K562 (cell line): ENCODE results near the gene MID2. TPM values are rescaled to one million over a fixed set of nuclear protein-coding genes. Genes with fewer than 3 reads are reported as not detected.
A peak's percentile ranks its signal among the peaks of the same experiment; 100 is the strongest.
"Not testable (repeated sequence)": the region's sequence is repeated elsewhere in the genome, so short reads cannot be mapped to it uniquely, and the experiment has no call there.

ENCODE experiments used
- ATAC-seq: fragments of 200-7000 bp; cut with Tn5 transposase; 3 replicates; pipeline ENCODE4 v1.9.1; 2020; ENCODE audit warnings: moderate library complexity
- BruUV-seq: library from RNA; stranded (reverse); fragments of 400-500 nt; replicated peaks from 2 replicates; lab custom pipeline; 2021; lab: Mats Ljungman, UMichigan
- CTCF ChIA-PET: fragments of 300-600 bp; formaldehyde crosslinking; extraction: SDS; loops from one replicate; lab custom pipeline; 2021; ENCODE audit warnings: low intra/inter-chr PET ratio; lab: Yijun Ruan, JAX
- POLR2A ChIA-PET: fragments of 300-600, 350-650 bp; sonication (Branson Sonifier 250); formaldehyde crosslinking; extraction: SDS; loops from one replicate; lab custom pipeline; 2021; ENCODE audit warnings: antibody characterized with exemption, inconsistent platforms; lab: Yijun Ruan, JAX
- DNase-seq, 4 experiments: peaks; one replicate each; pipeline versions ENCODE4 v3.0.0 to v3.0.0-alpha.2; 2011 to 2018; ENCODE audit warnings: low spot score in 3 of 4, mixed read lengths in 3 of 4; ENCODE audit errors: extremely low read depth in 1 of 4
- FAIRE-seq: peaks from 2 replicates; lab custom pipeline; 2011; peaks lifted over from hg19 to GRCh38; lab: Jason Lieb, UNC
- H2AFZ ChIP-seq: 2 replicates; pipeline ENCODE4 v1.6.0; 2011; ENCODE audit warnings: low read depth, low read length, control low read depth, inconsistent platforms
- H3K27ac ChIP-seq: fragments of 200-600 bp; 3 replicates; pipeline ENCODE4 v1.8.0; 2011; ENCODE audit warnings: low read depth, mild to moderate bottlenecking, control low read depth, inconsistent platforms, low read length, moderate library complexity, mixed read lengths; ENCODE audit errors: extremely low read depth
- H3K27me3 ChIP-seq, 2 experiments: fragments of 300-600 bp in 1 of 2; 2 replicates in 1 of 2; 3 replicates in 1 of 2; pipeline versions ENCODE4 v1.6.0 to v1.8.0; 2011; ENCODE audit warnings: inconsistent platforms in 2 of 2, low read length in 2 of 2, mild to moderate bottlenecking in 1 of 2, mixed read lengths in 1 of 2, moderate library complexity in 1 of 2; ENCODE audit not compliant: control insufficient read depth in 2 of 2, insufficient read depth in 2 of 2
- H3K36me3 ChIP-seq: fragments of 300-600 bp; 3 replicates; pipeline ENCODE4 v1.8.0; 2011; ENCODE audit warnings: mild to moderate bottlenecking, low read length, inconsistent platforms; ENCODE audit not compliant: control insufficient read depth, insufficient read depth
- H3K4me1 ChIP-seq, 2 experiments: fragments of 200-600 bp in 1 of 2; replicated peaks in 1 of 2; 2 replicates in 1 of 2; 3 replicates in 1 of 2; pipeline versions ENCODE4 v1.5.1 to v1.8.0; 2011; ENCODE audit warnings: inconsistent platforms in 2 of 2, low read length in 2 of 2, mild to moderate bottlenecking in 1 of 2, mixed read lengths in 1 of 2, moderate library complexity in 1 of 2; ENCODE audit not compliant: control insufficient read depth in 2 of 2, insufficient read depth in 2 of 2
- H3K4me2 ChIP-seq: 2 replicates; pipeline ENCODE4 v1.6.1; 2011; ENCODE audit warnings: low read length, control low read depth, inconsistent platforms, mixed read lengths; ENCODE audit not compliant: insufficient read depth
- H3K4me3 ChIP-seq: fragments of 200-600 bp; sonication (generic), shearing (Covaris generic); 2 replicates; pipeline ENCODE4 v1.5.1; 2016; ENCODE audit warnings: control low read depth, inconsistent platforms
- H3K79me2 ChIP-seq: fragments of 200-600 bp; 3 replicates; pipeline ENCODE4 v1.8.0; 2011; ENCODE audit warnings: low read length, inconsistent platforms; ENCODE audit not compliant: control insufficient read depth, insufficient read depth
- H3K9ac ChIP-seq, 2 experiments: 2 replicates each; pipeline versions ENCODE4 v1.6.0 to v1.6.1; 2011; ENCODE audit warnings: low read depth in 2 of 2, low read length in 2 of 2, control low read depth in 1 of 2, inconsistent platforms in 1 of 2, mild to moderate bottlenecking in 1 of 2, mixed read lengths in 1 of 2; ENCODE audit not compliant: insufficient read depth in 1 of 2
- H3K9me1 ChIP-seq: one replicate; pipeline ENCODE4 v1.6.0; 2011; ENCODE audit warnings: inconsistent platforms, mild to moderate bottlenecking, low read length, moderate library complexity; ENCODE audit not compliant: control insufficient read depth, insufficient read depth
- H3K9me3 ChIP-seq: replicated peaks from 2 replicates; pipeline ENCODE4 v1.5.1; 2011; ENCODE audit warnings: low read depth, low read length, inconsistent platforms; ENCODE audit not compliant: control insufficient read depth, insufficient read depth
- H4K20me1 ChIP-seq: replicated peaks from 2 replicates; pipeline ENCODE4 v1.6.1; 2011; ENCODE audit warnings: low read length, inconsistent platforms, mixed read lengths; ENCODE audit not compliant: control insufficient read depth, insufficient read depth
- HNRNPL ChIP-seq: fragments of 200-400 bp; formaldehyde crosslinking; IDR thresholded peaks from 2 replicates; pipeline ENCODE4 v1.6.1; 2017; ENCODE audit warnings: low read depth, mild to moderate bottlenecking, low read length
- JUNB ChIP-seq: fragments of 450-650 bp; formaldehyde crosslinking; conservative IDR thresholded peaks from 2 replicates; pipeline ENCODE4 v1.4.0; 2020; ENCODE audit warnings: mild to moderate bottlenecking
- LARP7 ChIP-seq: fragments of 450-650 bp; IDR thresholded peaks from 2 replicates; pipeline ENCODE4 v1.6.1; 2016
- PRPF4 ChIP-seq: fragments of 200-400 bp; formaldehyde crosslinking; IDR thresholded peaks from one replicate; pipeline ENCODE4 v1.6.1; 2017; ENCODE audit warnings: low read length, low read depth, mild to moderate bottlenecking; ENCODE audit not compliant: insufficient read depth, poor library complexity, severe bottlenecking
- SIN3B ChIP-seq: fragments of 450-650 bp; IDR thresholded peaks from 2 replicates; pipeline ENCODE4 v1.6.1; 2017; ENCODE audit warnings: low read depth, mild to moderate bottlenecking, moderate library complexity
- SPI1 ChIP-seq: IDR thresholded peaks from 2 replicates; pipeline ENCODE4 v1.6.1; 2011; ENCODE audit warnings: low read depth, low read length, control low read depth, borderline replicate concordance
- SREBF1 ChIP-seq: fragments of 150-350 bp; IDR thresholded peaks from 2 replicates; pipeline ENCODE4 v1.6.1; 2014; ENCODE audit warnings: antibody characterized with exemption, low read depth, low read length, borderline replicate concordance
- TRIM25 ChIP-seq: fragments of 450-650 bp; IDR thresholded peaks from 2 replicates; pipeline ENCODE4 v1.7.0; 2016; ENCODE audit warnings: borderline replicate concordance
- ZNF518B ChIP-seq: fragments of 250-450 bp; sonication (Bioruptor Pico); IDR thresholded peaks from 2 replicates; pipeline ENCODE4 v1.5.0; 2021; ENCODE audit warnings: mild to moderate bottlenecking, moderate library complexity
- WGBS: fragments of 100-300 bp; shearing (Covaris generic); methylation state at CpG from one replicate; pipeline ENCODE4 v1.1.6; 2016; ENCODE audit warnings: low coverage, mixed read lengths; ENCODE audit not compliant: insufficient coverage; ENCODE audit errors: missing lambda C conversion rate; 5-methylcytosine and 5-hydroxymethylcytosine counted together
- in situ Hi-C: fragments of 300-500 bp; cut with MboI; formaldehyde crosslinking; loops from 4 replicates; pipeline ENCODE4 v1.15.0; 2018; ENCODE audit warnings: inconsistent platforms, mixed read lengths
- intact Hi-C: fragments of 100-400 bp; cut with micrococcal nuclease; formaldehyde crosslinking; loops from 2 replicates; pipeline ENCODE4 v1.14.2; 2022
- polyA plus RNA-seq, 8 experiments: library from polyadenylated mRNA; depleted of rRNA in 4 of 8; stranded (reverse) in 5 of 8; unstranded in 3 of 8; fragments of >200 nt; fragmentation: Nextera tagmentation in 2 of 8; fragmentation: Illumina TruSeq in 1 of 8; extraction: Ambion mirVana in 2 of 8; extraction: Trizol in 1 of 8; gene quantifications; 2 replicates each; pipeline versions ENCODE4 v1.2.1 to v1.2.3, GENCODE V29; 2011 to 2014; ENCODE audit warnings: inconsistent platforms in 1 of 8, missing spikeins in 1 of 8
- total RNA-seq, 7 experiments: library from RNA; depleted of rRNA in 6 of 7; stranded (reverse); fragments of >200 nt in 6 of 7; fragmentation: Illumina TruSeq in 2 of 7; extraction: Trizol in 2 of 7; gene quantifications; 2 replicates each; pipeline versions ENCODE4 v1.2.1 to v1.2.3, GENCODE V29; 2011 to 2021; ENCODE audit warnings: low replicate concordance in 1 of 7

Gene MID2
- total and polyA plus RNA-seq, 9 of the 15 experiments (the other 6 are each of a cell fraction or from before 2014, with no cell fraction given), result 0.07 TPM; not detected in 8

GRCh38 chrX:107955337-107955736 lies 129.7 kb downstream of the MID2 start:
- H3K27me3 ChIP-seq, H3K4me2 ChIP-seq, CTCF ChIA-PET, H3K27ac ChIP-seq, H4K20me1 ChIP-seq, H3K9me1 ChIP-seq, H3K4me3 ChIP-seq: not testable (repeated sequence)
- 0 out of 2 replicates have a peak, but pooled peaks have one; percentile 17 for TF ChIP-seq SPI1
- TF ChIP-seq, all 486 proteins: peak for 1; not testable (repeated sequence) for 485
- intact Hi-C loops, BruUV-seq, H3K9ac ChIP-seq, H3K36me3 ChIP-seq, POLR2A ChIA-PET, DNase-seq, H3K9me3 ChIP-seq, FAIRE-seq, in situ Hi-C loops, H3K79me2 ChIP-seq, ATAC-seq, H3K4me1 ChIP-seq, H2AFZ ChIP-seq: not testable (repeated sequence)

GRCh38 chrX:107968623-107969022 lies 143.0 kb downstream of the MID2 start:
- H3K27ac ChIP-seq, result no peak overlapping the region
- TF ChIP-seq SIN3B (no peak), SREBF1 (no peak), TRIM25 (no peak), PRPF4 (no peak), HNRNPL (no peak), JUNB (no peak), ZNF518B (CRISPR knock-in tag) (no peak), LARP7 (no peak)
- no peak overlapping the region for H3K4me3 ChIP-seq
- no peaks in the 10 kb centered on the region for H4K20me1 ChIP-seq
- FAIRE-seq (no peak), ATAC-seq (no peak), DNase-seq (no peak)
- H2AFZ ChIP-seq, result no peak overlapping the region
- intact Hi-C loops, result no loop called here
- ChIA-PET POLR2A (interaction anchor here (0.7 kb wide), 1 partner anchor 17 kb away, joined by 3 read pairs; no protein-coding TSS in a partner anchor), CTCF (no interaction called here)
- no peaks in the 10 kb centered on the region for H3K27me3 ChIP-seq
- H3K36me3 ChIP-seq, result no peaks in the 10 kb centered on the region
- in situ Hi-C loops, result no loop called here
- H3K4me2 ChIP-seq, result no peak overlapping the region
- no peaks in the 10 kb centered on the region for H3K79me2 ChIP-seq
- no peaks in the 10 kb centered on the region for H3K4me1 ChIP-seq
- H3K9ac ChIP-seq, result no peak overlapping the region
- 3% methylated on average over 5 of the region's 5 CpGs for WGBS
- H3K9me1 ChIP-seq, result no peaks in the 10 kb centered on the region
- no peaks in the 10 kb centered on the region for H3K9me3 ChIP-seq
- BruUV-seq, result no TSS peak
